Vagina (tissue), 2 donors: ENCODE measurements around the gene SAG. TPM values are rescaled to one million over a fixed set of nuclear protein-coding genes. Genes with fewer than 3 reads are reported as not detected.

Experiments used
- DNase-seq, 2 donors: peaks; one replicate each; pipeline ENCODE4 v3.0.0-alpha.2; 2017; ENCODE audit errors: extremely low spot score in 2 of 2
- H3K27ac ChIP-seq: fragments of 200-600 bp; sonication (generic); one replicate; pipeline ENCODE4 v1.5.1; 2019
- H3K27me3 ChIP-seq: fragments of 200-600 bp; sonication (generic); one replicate; pipeline ENCODE4 v1.5.1; 2019
- H3K36me3 ChIP-seq, 2 donors: fragments of 200-600 bp; sonication (generic); one replicate each; pipeline ENCODE4 v1.5.1; 2017 to 2019
- H3K4me1 ChIP-seq: fragments of 200-600 bp; sonication (generic); one replicate; pipeline ENCODE4 v1.5.1; 2019
- H3K4me3 ChIP-seq, 2 donors: fragments of 200-600 bp; sonication (generic); 1 replicate in 1 of 2; 2 replicates in 1 of 2; pipeline ENCODE4 v1.5.1; 2016 to 2019
- H3K9me3 ChIP-seq: fragments of 200-600 bp; sonication (generic); one replicate; pipeline ENCODE4 v1.5.1; 2019
- POLR2A ChIP-seq, 2 donors: fragments of 450-650 bp; IDR thresholded peaks; one replicate each; pipeline ENCODE4 v1.6.1; 2017; ENCODE audit warnings: antibody characterized with exemption in 2 of 2, mild to moderate bottlenecking in 2 of 2, moderate library complexity in 2 of 2
- POLR2AphosphoS5 ChIP-seq, 2 donors: sonication (generic); formaldehyde crosslinking; IDR thresholded peaks; one replicate each; pipeline ENCODE4 v1.9.0; 2017; ENCODE audit warnings: antibody characterized with exemption in 2 of 2, mild to moderate bottlenecking in 2 of 2, low read depth in 1 of 2; ENCODE audit not compliant: insufficient read depth in 1 of 2
- intact Hi-C: fragments of 100-400 bp; cut with DNase I; formaldehyde crosslinking; loops from one replicate; pipeline ENCODE4 v1.15.1; 2023
- total RNA-seq: library from RNA; depleted of rRNA; stranded (reverse); fragments of >200 nt; gene quantifications from one replicate; pipeline ENCODE4 v1.2.3, GENCODE V29; 2016
- TF ChIP-seq, protein P1 (sequence below), 3 experiments: fragments of 450-650 bp in 2 of 3; fragments of 200-600 bp in 1 of 3; sonication (generic) in 1 of 3; IDR thresholded peaks; one replicate each; pipeline ENCODE4 v1.5.1; 2017 to 2019; ENCODE audit warnings: antibody characterized with exemption in 3 of 3, mild to moderate bottlenecking in 2 of 3, moderate library complexity in 2 of 3

The SAG gene
- total RNA-seq, 1 donor from 2014 or later: not detected

DNA sequence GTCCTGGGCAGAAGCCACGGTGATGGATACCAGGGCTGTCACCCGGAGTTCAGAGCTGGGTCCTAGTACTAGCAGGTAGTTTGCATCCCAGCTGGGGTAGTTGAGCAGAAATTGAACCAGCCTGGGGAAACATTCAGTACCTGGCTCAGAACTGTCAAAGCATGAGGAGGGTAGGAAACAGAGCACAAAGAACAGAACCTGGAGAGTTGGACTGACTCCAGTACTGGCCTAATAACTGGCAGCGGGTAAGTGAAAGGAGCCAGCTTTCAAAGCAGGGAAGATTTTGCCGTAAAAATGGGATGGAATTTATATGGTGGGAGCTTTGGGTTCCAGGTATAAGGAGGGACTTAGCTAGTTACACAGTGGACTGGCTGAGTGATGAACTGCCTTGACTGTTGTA is 32.4 kb upstream of the SAG start:
- Histone ChIP-seq H3K27ac (no peak overlapping the region), H3K4me1 (no peaks in the 10 kb centered on the region), H3K36me3 (peaks cover 2 to 94% of the 10 kb centered on the region in 2 donors), H3K27me3 (no peaks in the 10 kb centered on the region), H3K4me3 (no peak overlapping the region), H3K9me3 (no peaks in the 10 kb centered on the region)
- intact Hi-C loops: no loop called here
- no peak for DNase-seq
- no peak for TF ChIP-seq POLR2AphosphoS5 (IDR thresholded peaks at IDR 0.05; ENCODE audit: insufficient read depth in 1 of 2, low read depth in 1 of 2)
- no peak for TF ChIP-seq POLR2A (IDR thresholded peaks at IDR 0.05)
- TF ChIP-seq, protein P1, sequence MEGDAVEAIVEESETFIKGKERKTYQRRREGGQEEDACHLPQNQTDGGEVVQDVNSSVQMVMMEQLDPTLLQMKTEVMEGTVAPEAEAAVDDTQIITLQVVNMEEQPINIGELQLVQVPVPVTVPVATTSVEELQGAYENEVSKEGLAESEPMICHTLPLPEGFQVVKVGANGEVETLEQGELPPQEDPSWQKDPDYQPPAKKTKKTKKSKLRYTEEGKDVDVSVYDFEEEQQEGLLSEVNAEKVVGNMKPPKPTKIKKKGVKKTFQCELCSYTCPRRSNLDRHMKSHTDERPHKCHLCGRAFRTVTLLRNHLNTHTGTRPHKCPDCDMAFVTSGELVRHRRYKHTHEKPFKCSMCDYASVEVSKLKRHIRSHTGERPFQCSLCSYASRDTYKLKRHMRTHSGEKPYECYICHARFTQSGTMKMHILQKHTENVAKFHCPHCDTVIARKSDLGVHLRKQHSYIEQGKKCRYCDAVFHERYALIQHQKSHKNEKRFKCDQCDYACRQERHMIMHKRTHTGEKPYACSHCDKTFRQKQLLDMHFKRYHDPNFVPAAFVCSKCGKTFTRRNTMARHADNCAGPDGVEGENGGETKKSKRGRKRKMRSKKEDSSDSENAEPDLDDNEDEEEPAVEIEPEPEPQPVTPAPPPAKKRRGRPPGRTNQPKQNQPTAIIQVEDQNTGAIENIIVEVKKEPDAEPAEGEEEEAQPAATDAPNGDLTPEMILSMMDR (IDR thresholded peaks at IDR 0.05): no peak

DNA sequence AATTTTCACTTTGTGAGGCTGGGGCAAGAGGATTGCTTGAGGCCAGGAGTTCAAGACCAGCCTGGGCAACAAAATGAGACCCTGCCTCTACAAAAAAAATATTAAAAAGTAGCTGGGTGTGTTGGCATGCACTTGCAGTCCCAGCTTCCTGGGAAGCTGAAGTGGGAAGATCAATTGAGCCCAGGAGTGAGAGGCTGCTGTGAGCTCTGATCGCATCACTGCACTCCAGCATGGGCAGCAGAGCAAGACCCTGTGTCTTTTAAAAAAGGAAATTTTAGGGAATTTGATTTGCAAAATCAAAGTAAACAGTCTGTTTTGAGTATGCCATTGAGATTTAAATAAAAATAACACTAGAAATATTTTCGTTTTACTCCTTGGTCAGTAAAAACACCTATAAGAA is 28.7 kb upstream of the SAG start:
- DNase-seq: no peak
- no peaks in the 10 kb centered on the region for H3K4me1 ChIP-seq
- no peaks in the 10 kb centered on the region for H3K27me3 ChIP-seq
- intact Hi-C loops: no loop called here
- peaks cover 2 to 92% of the 10 kb centered on the region in 2 donors for H3K36me3 ChIP-seq
- H3K4me3 ChIP-seq: no peak overlapping the region
- TF ChIP-seq, protein P1 (IDR thresholded peaks at IDR 0.05): no peak
- TF ChIP-seq POLR2AphosphoS5 (IDR thresholded peaks at IDR 0.05; ENCODE audit: insufficient read depth in 1 of 2, low read depth in 1 of 2) (no peak), POLR2A (IDR thresholded peaks at IDR 0.05) (no peak)
- no peak overlapping the region for H3K27ac ChIP-seq
- H3K9me3 ChIP-seq: no peaks in the 10 kb centered on the region

DNA sequence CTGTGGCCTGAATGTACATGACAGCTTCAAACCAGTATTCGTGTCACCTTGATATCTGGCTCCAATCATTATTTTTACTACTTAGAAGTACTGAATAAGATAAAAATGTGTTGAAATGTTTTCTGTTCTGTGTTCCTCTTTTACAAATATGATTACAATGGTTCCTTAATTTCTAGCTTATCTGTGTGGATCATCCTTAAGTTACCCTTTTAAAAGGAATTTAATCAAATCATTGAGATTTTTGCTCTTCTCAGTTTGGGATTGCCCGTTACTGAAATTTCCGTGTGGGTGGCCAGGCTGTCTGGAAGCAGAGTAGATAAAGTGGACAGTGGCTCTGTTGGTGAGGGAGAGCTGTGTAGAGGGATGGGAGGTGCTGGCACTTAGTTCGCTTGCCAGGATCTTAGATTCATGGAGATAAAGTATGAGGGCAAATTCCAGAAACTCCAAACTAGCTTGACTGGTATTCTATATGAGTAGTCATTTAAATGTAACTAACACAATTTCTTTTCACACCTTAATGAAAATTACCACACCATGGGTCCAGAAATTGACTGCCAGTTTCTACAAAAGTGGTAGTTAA is 27.4 kb upstream of the SAG start:
- intact Hi-C loops: no loop called here
- Histone ChIP-seq H3K27ac (no peak overlapping the region), H3K27me3 (no peaks in the 10 kb centered on the region), H3K4me3 (no peak overlapping the region), H3K4me1 (no peaks in the 10 kb centered on the region), H3K9me3 (no peaks in the 10 kb centered on the region), H3K36me3 (peaks cover 2 to 92% of the 10 kb centered on the region in 2 donors)
- DNase-seq: no peak
- TF ChIP-seq POLR2AphosphoS5 (IDR thresholded peaks at IDR 0.05; ENCODE audit: insufficient read depth in 1 of 2, low read depth in 1 of 2) (no peak), POLR2A (IDR thresholded peaks at IDR 0.05) (no peak)
- TF ChIP-seq, protein P1 (IDR thresholded peaks at IDR 0.05): no peak

GRCh38 chr2:233281553-233281952 is 26.1 kb upstream of the SAG start:
- no peaks in the 10 kb centered on the region for H3K27me3 ChIP-seq
- intact Hi-C loops: no loop called here
- H3K36me3 ChIP-seq: peaks cover 0 to 93% of the 10 kb centered on the region in 2 donors

More at GRCh38 chr2:233281553-233281952, 26.1 kb upstream of the SAG start:
- Histone ChIP-seq H3K9me3 (no peaks in the 10 kb centered on the region), H3K4me3 (no peak overlapping the region), H3K4me1 (no peaks in the 10 kb centered on the region), H3K27ac (no peak overlapping the region)
- DNase-seq: no peak
- TF ChIP-seq POLR2A (IDR thresholded peaks at IDR 0.05) (no peak), POLR2AphosphoS5 (IDR thresholded peaks at IDR 0.05; ENCODE audit: insufficient read depth in 1 of 2, low read depth in 1 of 2) (no peak)
- TF ChIP-seq, protein P1 (IDR thresholded peaks at IDR 0.05): no peak
